Trophoblast cell (in vitro differentiated cells and primary cell): ENCODE measurements around the gene EXOC3L4.
A peak's percentile ranks its signal among the peaks of the same experiment; 100 is the strongest.

ENCODE experiments used
- DNase-seq, 2 donors: peaks; one replicate each; pipeline ENCODE4 v3.0.0-alpha.2; 2016
- H2AFZ ChIP-seq: 2 replicates; pipeline ENCODE4 v1.6.1; 2013; ENCODE audit warnings: low read length, moderate library complexity, mild to moderate bottlenecking; ENCODE audit not compliant: insufficient read depth, poor library complexity
- H2AK5ac ChIP-seq: 2 replicates; pipeline ENCODE4 v1.6.1; 2013; ENCODE audit warnings: mild to moderate bottlenecking, low read length
- H2BK120ac ChIP-seq: 2 replicates; pipeline ENCODE4 v1.6.1; 2013; ENCODE audit warnings: low read length, mild to moderate bottlenecking, moderate library complexity; ENCODE audit not compliant: insufficient read depth, poor library complexity
- H2BK12ac ChIP-seq: 2 replicates; pipeline ENCODE4 v1.6.1; 2013; ENCODE audit warnings: mild to moderate bottlenecking, low read length, moderate library complexity
- H2BK5ac ChIP-seq: 2 replicates; pipeline ENCODE4 v1.6.1; 2013; ENCODE audit warnings: low read length, low read depth, moderate library complexity, mild to moderate bottlenecking; ENCODE audit not compliant: poor library complexity
- H3K14ac ChIP-seq: 2 replicates; pipeline ENCODE4 v1.6.1; 2013; ENCODE audit warnings: mild to moderate bottlenecking, low read length
- H3K18ac ChIP-seq: 2 replicates; pipeline ENCODE4 v1.6.1; 2013; ENCODE audit warnings: mild to moderate bottlenecking, low read length
- H3K23ac ChIP-seq: 2 replicates; pipeline ENCODE4 v1.6.1; 2013; ENCODE audit warnings: low read length
- H3K27ac ChIP-seq: 2 replicates; pipeline ENCODE4 v1.5.1; 2013; ENCODE audit warnings: low read depth, mild to moderate bottlenecking, inconsistent platforms, low read length, moderate library complexity
- H3K27me3 ChIP-seq: 2 replicates; pipeline ENCODE4 v1.6.1; 2013; ENCODE audit warnings: inconsistent platforms, mild to moderate bottlenecking, low read length, moderate library complexity; ENCODE audit not compliant: insufficient read depth
- H3K36me3 ChIP-seq, 2 experiments: 1 replicate in 1 of 2; 2 replicates in 1 of 2; pipeline ENCODE4 v1.6.1; 2013; ENCODE audit warnings: low read length in 2 of 2, mild to moderate bottlenecking in 2 of 2, moderate library complexity in 1 of 2; ENCODE audit not compliant: insufficient read depth in 2 of 2, control insufficient read depth in 1 of 2
- H3K4ac ChIP-seq: 2 replicates; pipeline ENCODE4 v1.6.1; 2013; ENCODE audit warnings: low read depth, mild to moderate bottlenecking, low read length, moderate library complexity
- H3K4me1 ChIP-seq, 2 experiments: 1 replicate in 1 of 2; 2 replicates in 1 of 2; pipeline ENCODE4 v1.6.1; 2013; ENCODE audit warnings: low read length in 2 of 2, mild to moderate bottlenecking in 2 of 2, moderate library complexity in 1 of 2; ENCODE audit not compliant: insufficient read depth in 2 of 2, control insufficient read depth in 1 of 2
- H3K4me2 ChIP-seq: 2 replicates; pipeline ENCODE4 v1.6.1; 2013; ENCODE audit warnings: inconsistent platforms, mild to moderate bottlenecking, low read length, moderate library complexity
- H3K4me3 ChIP-seq: 2 replicates; pipeline ENCODE4 v1.5.1; 2013; ENCODE audit warnings: mild to moderate bottlenecking, low read depth, low read length, inconsistent platforms
- H3K79me1 ChIP-seq: one replicate; pipeline ENCODE4 v1.6.1; 2013; ENCODE audit warnings: low read length
- H3K79me2 ChIP-seq: 2 replicates; pipeline ENCODE4 v1.6.1; 2013; ENCODE audit warnings: low read length, mild to moderate bottlenecking; ENCODE audit not compliant: control insufficient read depth, insufficient read depth, poor library complexity
- H3K9ac ChIP-seq: 2 replicates; pipeline ENCODE4 v1.6.1; 2013; ENCODE audit warnings: mild to moderate bottlenecking, low read length
- H3K9me3 ChIP-seq: 2 replicates; pipeline ENCODE4 v1.6.1; 2013; ENCODE audit warnings: low read depth, mild to moderate bottlenecking, control low read depth, inconsistent platforms, low read length; ENCODE audit not compliant: insufficient read depth
- H4K12ac ChIP-seq: 2 replicates; pipeline ENCODE4 v1.6.1; 2013; ENCODE audit warnings: low read depth, mild to moderate bottlenecking, low read length, moderate library complexity
- H4K8ac ChIP-seq: 2 replicates; pipeline ENCODE4 v1.6.1; 2013; ENCODE audit warnings: low read depth, mild to moderate bottlenecking, low read length, moderate library complexity
- H4K91ac ChIP-seq: one replicate; pipeline ENCODE4 v1.6.1; 2013; ENCODE audit warnings: low read depth, mild to moderate bottlenecking, low read length, moderate library complexity
- WGBS: extraction: QIAGEN DNeasy Blood & Tissue Kit; methylation state at CpG from one replicate; pipeline ENCODE4 v1.1.7; 2013; ENCODE audit warnings: missing lambda C conversion rate; ENCODE audit not compliant: insufficient read length, insufficient coverage; ENCODE audit errors: extremely low coverage; 5-methylcytosine and 5-hydroxymethylcytosine counted together

The EXOC3L4 gene

DNA sequence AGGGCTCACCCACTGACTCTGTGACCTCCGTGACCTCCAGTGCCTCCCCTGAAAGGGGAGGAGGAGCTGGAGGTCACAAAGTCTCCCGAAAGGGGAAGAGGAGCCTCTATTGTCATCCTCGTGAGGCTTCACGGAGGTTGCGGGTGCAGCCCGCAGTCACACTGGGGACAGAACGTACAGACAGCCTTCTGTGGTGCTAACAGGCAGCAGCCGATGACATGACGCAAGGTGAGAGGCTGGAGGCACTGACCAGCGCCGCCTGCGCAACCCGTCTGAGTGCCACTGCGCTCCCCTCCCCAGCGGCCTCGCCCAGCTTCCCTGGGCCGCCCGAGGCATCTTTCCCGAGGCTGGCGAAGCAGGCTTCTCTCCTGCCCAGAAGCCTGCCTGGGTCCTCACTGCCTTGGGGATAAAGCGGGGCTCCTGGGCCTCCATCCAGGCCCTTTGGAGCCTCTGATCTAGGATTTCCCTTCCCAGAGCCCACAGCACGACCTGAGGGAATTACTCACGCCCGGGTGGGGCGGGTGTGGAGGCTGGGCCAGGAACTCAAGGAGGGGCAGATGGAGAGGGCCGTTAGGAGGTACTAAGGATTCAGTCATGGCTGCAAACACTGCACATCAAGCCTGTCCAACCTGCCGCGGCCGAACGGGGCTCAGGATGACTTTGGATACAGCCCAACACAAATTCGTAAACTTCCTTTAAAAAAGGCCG is 22.8 kb upstream of the EXOC3L4 start:
- WGBS: no CpG with 5 or more reads among the region's 32 CpGs

GRCh38 chr14:103072595-103073366 is 21.7 kb upstream of the EXOC3L4 start:
- no peak overlapping the region for H2AFZ ChIP-seq
- H2AK5ac ChIP-seq: no peak overlapping the region
- H2BK5ac ChIP-seq: no peak overlapping the region
- no peak overlapping the region for H4K8ac ChIP-seq
- peaks cover 4 to 5% of the 10 kb centered on the region in 2 experiments for H3K4me1 ChIP-seq
- peak in 1 of 2 donors; percentile 19 for DNase-seq
- H3K27ac ChIP-seq: no peak overlapping the region
- no peak overlapping the region for H3K23ac ChIP-seq
- no peak overlapping the region for H2BK120ac ChIP-seq
- no peak overlapping the region for H2BK12ac ChIP-seq
- no peak overlapping the region for H3K4me2 ChIP-seq
- no peak overlapping the region for H4K12ac ChIP-seq
- H3K79me2 ChIP-seq: no peaks in the 10 kb centered on the region
- no peak overlapping the region for H3K9ac ChIP-seq
- no peaks in the 10 kb centered on the region for H3K27me3 ChIP-seq
- H3K18ac ChIP-seq: no peak overlapping the region
- peaks cover 2% of the 10 kb centered on the region for H3K9me3 ChIP-seq
- no peak overlapping the region for H3K14ac ChIP-seq
- H4K91ac ChIP-seq: no peak overlapping the region
- no peaks in the 10 kb centered on the region for H3K79me1 ChIP-seq
- no peak overlapping the region for H3K4ac ChIP-seq
- no peaks in the 10 kb centered on the region for H3K36me3 ChIP-seq
- WGBS: no CpG with 5 or more reads among the region's 21 CpGs
- H3K4me3 ChIP-seq: no peak overlapping the region

More for the DNA sequence above, 22.8 kb upstream of the EXOC3L4 start:
- Histone ChIP-seq H3K4me3 (no peak overlapping the region), H2AFZ (no peak overlapping the region), H4K8ac (no peak overlapping the region), H4K91ac (no peak overlapping the region), H3K9ac (no peak overlapping the region), H3K4ac (no peak overlapping the region), H3K36me3 (no peaks in the 10 kb centered on the region), H2BK120ac (no peak overlapping the region), H3K4me2 (no peak overlapping the region), H3K18ac (no peak overlapping the region), H3K9me3 (peaks cover 2% of the 10 kb centered on the region), H3K79me1 (no peaks in the 10 kb centered on the region), H3K79me2 (no peaks in the 10 kb centered on the region), H3K27ac (no peak overlapping the region), H4K12ac (no peak overlapping the region), H3K4me1 (peaks cover 4 to 5% of the 10 kb centered on the region in 2 experiments), H3K23ac (no peak overlapping the region), H2BK5ac (no peak overlapping the region), H2BK12ac (no peak overlapping the region), H3K27me3 (no peaks in the 10 kb centered on the region), H3K14ac (no peak overlapping the region), H2AK5ac (no peak overlapping the region)
- peak; percentile 93 to 95 for DNase-seq

DNA sequence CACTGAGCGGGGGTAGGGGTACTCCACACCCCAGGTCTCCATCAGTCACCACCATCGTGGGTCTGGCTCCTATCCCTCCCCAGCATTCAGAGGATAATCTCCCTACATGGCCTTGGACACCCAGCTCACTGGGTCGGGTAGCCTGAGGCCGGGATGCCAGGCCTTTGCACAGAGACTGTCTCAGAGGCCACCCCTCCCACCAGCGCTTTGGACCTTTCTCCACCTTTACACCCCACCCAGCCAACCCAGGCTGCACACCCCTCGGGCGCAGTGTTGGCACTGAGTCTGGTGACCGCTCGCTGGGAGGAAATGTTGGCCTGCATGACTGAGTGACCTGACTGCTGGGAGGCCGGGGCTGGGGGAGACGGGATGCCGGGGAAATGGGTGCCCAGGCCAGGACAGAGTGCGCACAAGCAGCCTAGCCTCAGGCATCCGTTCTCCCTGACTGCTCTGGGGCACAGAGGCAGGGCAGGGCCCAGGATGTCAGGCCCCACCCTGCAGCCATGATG is 21.1 kb upstream of the EXOC3L4 start:
- H2BK12ac ChIP-seq: no peak overlapping the region
- no peak overlapping the region for H2AK5ac ChIP-seq
- H3K14ac ChIP-seq: no peak overlapping the region
- H3K79me2 ChIP-seq: no peaks in the 10 kb centered on the region
- H3K9me3 ChIP-seq: peaks cover 2% of the 10 kb centered on the region
- H4K91ac ChIP-seq: no peak overlapping the region
- no peak overlapping the region for H3K4ac ChIP-seq
- H3K18ac ChIP-seq: no peak overlapping the region
- no peak overlapping the region for H3K4me3 ChIP-seq
- H2BK5ac ChIP-seq: no peak overlapping the region
- H3K4me1 ChIP-seq: peaks cover 4 to 5% of the 10 kb centered on the region in 2 experiments
- H4K12ac ChIP-seq: no peak overlapping the region
- H2AFZ ChIP-seq: no peak overlapping the region
- no peak overlapping the region for H3K9ac ChIP-seq
- no peaks in the 10 kb centered on the region for H3K27me3 ChIP-seq
- no peaks in the 10 kb centered on the region for H3K36me3 ChIP-seq
- no CpG with 5 or more reads among the region's 14 CpGs for WGBS
- H2BK120ac ChIP-seq: no peak overlapping the region
- no peaks in the 10 kb centered on the region for H3K79me1 ChIP-seq
- no peak overlapping the region for H3K4me2 ChIP-seq
- H3K23ac ChIP-seq: no peak overlapping the region
- no peak overlapping the region for H4K8ac ChIP-seq
- no peak overlapping the region for H3K27ac ChIP-seq
- peak in 1 of 2 donors; percentile 64 for DNase-seq

DNA sequence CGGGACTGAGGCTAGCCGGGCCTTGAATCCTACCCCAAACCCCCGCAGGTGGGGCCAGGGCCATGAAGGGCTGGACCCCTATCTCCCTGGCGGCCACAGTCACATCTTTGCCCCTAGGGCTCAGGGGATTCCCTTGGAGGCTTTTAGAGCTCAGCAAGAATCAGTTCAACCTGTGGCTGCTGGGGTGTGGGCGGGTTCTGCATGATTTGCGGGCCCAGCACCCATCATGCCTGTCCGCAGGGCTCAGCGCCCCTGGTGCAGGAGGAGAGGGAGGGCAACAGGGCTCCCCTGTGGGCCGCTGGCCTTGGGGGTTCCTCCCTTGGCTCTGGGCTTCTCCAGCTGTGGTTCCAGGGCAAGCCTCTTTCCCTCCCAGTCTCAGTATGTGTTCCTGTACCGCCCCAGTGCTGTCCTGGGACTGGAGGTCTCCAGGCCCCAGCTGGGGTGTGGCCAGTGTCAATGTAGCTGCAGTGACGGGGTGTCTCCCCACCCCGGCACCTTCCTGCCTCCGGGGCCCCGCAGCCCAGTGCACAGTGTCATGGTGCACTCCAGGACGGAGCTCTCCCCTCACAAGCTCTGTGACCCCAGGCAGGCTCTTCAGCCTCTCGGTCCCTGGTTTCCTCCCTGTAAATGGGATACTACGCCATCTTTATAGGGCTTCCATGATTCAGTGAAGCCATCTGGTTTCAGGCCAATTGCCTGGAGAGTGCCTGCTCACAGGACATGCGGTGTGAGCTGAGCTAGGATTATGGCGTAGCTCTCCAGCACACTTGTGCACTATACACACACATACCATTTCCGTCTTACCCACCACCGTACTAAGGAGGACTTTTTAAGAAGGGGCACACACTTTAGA is 20.4 kb upstream of the EXOC3L4 start:
- Histone ChIP-seq H3K27ac (no peak overlapping the region), H3K4me3 (no peak overlapping the region), H2AFZ (no peak overlapping the region), H2BK12ac (no peak overlapping the region), H3K4me2 (no peak overlapping the region), H3K36me3 (no peaks in the 10 kb centered on the region), H4K12ac (no peak overlapping the region), H4K91ac (no peak overlapping the region), H3K27me3 (no peaks in the 10 kb centered on the region), H3K23ac (no peak overlapping the region), H3K79me1 (no peaks in the 10 kb centered on the region), H3K14ac (no peak overlapping the region), H3K4ac (no peak overlapping the region), H3K9ac (no peak overlapping the region), H4K8ac (no peak overlapping the region), H3K79me2 (no peaks in the 10 kb centered on the region), H2AK5ac (no peak overlapping the region), H3K18ac (no peak overlapping the region), H3K4me1 (peaks cover 4 to 5% of the 10 kb centered on the region in 2 experiments), H3K9me3 (peaks cover 2% of the 10 kb centered on the region), H2BK5ac (no peak overlapping the region), H2BK120ac (no peak overlapping the region)
- WGBS: no CpG with 5 or more reads among the region's 21 CpGs
- DNase-seq: peak in 1 of 2 donors; percentile 62
